Measurements from ENCODE around the gene CLPSL1. TPM values are rescaled to one million over a fixed set of nuclear protein-coding genes. Genes with fewer than 3 reads are reported as not detected.

The CLPSL1 gene
- total RNA-seq, 1 experiment from 2014 or later, result not detected

DNA sequence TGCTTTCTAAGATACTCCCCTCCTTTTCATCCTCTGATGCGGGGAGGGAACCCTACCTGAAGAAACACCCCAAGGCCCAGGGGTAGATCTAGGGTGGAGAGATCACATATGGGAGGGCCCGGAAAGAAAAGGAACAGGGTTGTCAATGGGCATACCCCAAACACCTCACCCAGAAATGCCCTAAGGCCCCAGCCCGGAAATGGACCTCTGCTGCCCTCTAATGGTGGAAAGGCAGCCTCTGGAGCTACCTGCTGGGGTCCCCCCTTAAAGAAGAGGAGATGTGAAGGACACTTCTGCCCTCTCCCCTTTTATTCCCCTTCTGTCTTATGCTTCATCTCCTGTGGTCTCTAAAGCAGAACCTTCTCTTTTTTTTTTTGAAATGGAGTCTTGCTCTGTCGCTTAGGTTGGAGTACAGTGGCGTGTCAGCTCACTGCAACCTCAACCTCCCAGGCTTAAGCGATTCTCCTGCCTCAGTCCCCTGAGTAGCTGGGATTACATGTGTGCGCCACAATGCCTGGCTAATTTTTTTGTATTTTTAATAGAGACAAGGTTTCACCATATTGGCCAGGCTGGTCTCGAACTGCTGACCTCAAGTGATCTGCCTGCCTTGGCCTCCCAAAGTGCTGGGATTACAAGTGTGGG lies 44.4 kb upstream of the CLPSL1 start:
- intact Hi-C loops (cut with micrococcal nuclease; ENCODE audit: unreplicated experiment), result loop anchor here (1.0 to 10.0 kb wide), 4 partner anchors 152 to 440 kb away; partner anchors contain the start of genes DEF6 and RPL10A
- H3K27me3 ChIP-seq (ENCODE audit: insufficient read depth, low read depth), result no peaks in the 10 kb centered on the region
- no peak overlapping the region for H3K27ac ChIP-seq
- TF ChIP-seq, protein P1, sequence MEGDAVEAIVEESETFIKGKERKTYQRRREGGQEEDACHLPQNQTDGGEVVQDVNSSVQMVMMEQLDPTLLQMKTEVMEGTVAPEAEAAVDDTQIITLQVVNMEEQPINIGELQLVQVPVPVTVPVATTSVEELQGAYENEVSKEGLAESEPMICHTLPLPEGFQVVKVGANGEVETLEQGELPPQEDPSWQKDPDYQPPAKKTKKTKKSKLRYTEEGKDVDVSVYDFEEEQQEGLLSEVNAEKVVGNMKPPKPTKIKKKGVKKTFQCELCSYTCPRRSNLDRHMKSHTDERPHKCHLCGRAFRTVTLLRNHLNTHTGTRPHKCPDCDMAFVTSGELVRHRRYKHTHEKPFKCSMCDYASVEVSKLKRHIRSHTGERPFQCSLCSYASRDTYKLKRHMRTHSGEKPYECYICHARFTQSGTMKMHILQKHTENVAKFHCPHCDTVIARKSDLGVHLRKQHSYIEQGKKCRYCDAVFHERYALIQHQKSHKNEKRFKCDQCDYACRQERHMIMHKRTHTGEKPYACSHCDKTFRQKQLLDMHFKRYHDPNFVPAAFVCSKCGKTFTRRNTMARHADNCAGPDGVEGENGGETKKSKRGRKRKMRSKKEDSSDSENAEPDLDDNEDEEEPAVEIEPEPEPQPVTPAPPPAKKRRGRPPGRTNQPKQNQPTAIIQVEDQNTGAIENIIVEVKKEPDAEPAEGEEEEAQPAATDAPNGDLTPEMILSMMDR (conservative IDR thresholded peaks at IDR 0.05), result peak; percentile 88
- no peak for TF ChIP-seq EZH2 (IDR thresholded peaks at IDR 0.05; ENCODE audit: low read depth)
- peak; percentile 51 to 71 for DNase-seq
- no peaks in the 10 kb centered on the region for H3K79me2 ChIP-seq (ENCODE audit: low read depth)
- H3K4me3 ChIP-seq, result no peak overlapping the region
- peaks cover 7% of the 10 kb centered on the region for H3K4me1 ChIP-seq (replicated peaks; ENCODE audit: insufficient read depth)
- H3K36me3 ChIP-seq (ENCODE audit: low read depth), result no peaks in the 10 kb centered on the region
- no peaks in the 10 kb centered on the region for H3K9me2 ChIP-seq (ENCODE audit: insufficient read depth)
- H3K9me3 ChIP-seq (ENCODE audit: insufficient read depth, low read depth), result no peaks in the 10 kb centered on the region
- BruUV-seq (replicated peaks), result no TSS peak
- no peak overlapping the region for H2AFZ ChIP-seq
- no peaks in the 10 kb centered on the region for H3F3A ChIP-seq (ENCODE audit: insufficient read depth, low read depth)
- CTCF ChIA-PET, result interaction anchor here (0.6 to 2.1 kb wide), 10 partner anchors 9 to 389 kb away, joined by 3 to 18 read pairs (median 4); no protein-coding TSS in a partner anchor
- H4K20me1 ChIP-seq (ENCODE audit: insufficient read depth), result no peaks in the 10 kb centered on the region
- H3K4me2 ChIP-seq, result no peak overlapping the region
- POLR2A ChIA-PET (ENCODE audit: unreplicated experiment), result interaction anchor here (0.6 kb wide), 1 partner anchor 180 kb away, joined by 4 read pairs; no protein-coding TSS in a partner anchor

DNA sequence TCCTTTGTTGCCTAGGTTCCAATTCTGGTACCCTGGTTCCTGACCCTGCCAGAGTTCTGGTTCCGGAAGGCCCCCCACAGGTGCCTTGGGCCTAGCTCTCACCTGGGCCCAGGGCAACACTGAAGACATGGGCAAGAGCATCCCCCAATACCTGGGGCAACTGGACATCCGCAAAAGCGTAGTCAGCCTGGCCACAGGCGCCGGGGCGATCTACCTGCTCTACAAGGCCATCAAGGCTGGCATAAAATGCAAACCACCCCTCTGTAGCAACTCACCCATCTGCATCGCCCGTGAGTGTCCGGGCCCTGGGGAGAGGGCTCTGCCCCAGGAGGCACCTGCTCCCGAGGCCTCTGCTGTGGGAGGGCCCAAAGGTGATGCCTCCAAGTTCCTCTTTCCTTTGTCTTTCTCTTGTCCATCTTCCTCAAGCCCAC lies 43.8 kb upstream of the CLPSL1 start, which contains the start of gene ARMC12:
Gene ARMC12 (plus strand): TSS at position 51 of the 431 bp plus-strand sequence. CDS start 77 bp downstream, at position 128.
- Histone ChIP-seq H3K27me3 (ENCODE audit: insufficient read depth, low read depth) (no peaks in the 10 kb centered on the region), H2AFZ (no peak within 1 kb of the TSS), H3K79me2 (ENCODE audit: low read depth) (no peaks in the 10 kb centered on the region), H3K9me3 (ENCODE audit: insufficient read depth, low read depth) (no peaks in the 10 kb centered on the region), H3K36me3 (ENCODE audit: low read depth) (no peaks in the 10 kb centered on the region), H3K4me1 (replicated peaks; ENCODE audit: insufficient read depth) (peaks cover 7% of the 10 kb centered on the region), H3K4me3 (no peak within 1 kb of the TSS), H4K20me1 (ENCODE audit: insufficient read depth) (no peaks in the 10 kb centered on the region), H3K27ac (no peak within 1 kb of the TSS), H3K9me2 (ENCODE audit: insufficient read depth) (no peaks in the 10 kb centered on the region), H3F3A (ENCODE audit: insufficient read depth, low read depth) (no peaks in the 10 kb centered on the region), H3K4me2 (no peak within 1 kb of the TSS)
- POLR2A ChIA-PET (ENCODE audit: unreplicated experiment), result no interaction called here
- no TSS peak for BruUV-seq (replicated peaks)
- intact Hi-C loops (cut with micrococcal nuclease; ENCODE audit: unreplicated experiment), result loop anchor here (1.0 to 10.0 kb wide), 6 partner anchors 153 to 440 kb away; partner anchors contain the start of genes DEF6, PPARD and RPL10A
- CTCF ChIA-PET, result interaction anchor here (0.6 to 2.1 kb wide), 7 partner anchors 46 to 291 kb away, joined by 3 to 18 read pairs (median 8); no protein-coding TSS in a partner anchor
- no peak for DNase-seq
- TF ChIP-seq, protein P1 (conservative IDR thresholded peaks at IDR 0.05), result no peak
- no peak for TF ChIP-seq EZH2 (IDR thresholded peaks at IDR 0.05; ENCODE audit: low read depth)

DNA sequence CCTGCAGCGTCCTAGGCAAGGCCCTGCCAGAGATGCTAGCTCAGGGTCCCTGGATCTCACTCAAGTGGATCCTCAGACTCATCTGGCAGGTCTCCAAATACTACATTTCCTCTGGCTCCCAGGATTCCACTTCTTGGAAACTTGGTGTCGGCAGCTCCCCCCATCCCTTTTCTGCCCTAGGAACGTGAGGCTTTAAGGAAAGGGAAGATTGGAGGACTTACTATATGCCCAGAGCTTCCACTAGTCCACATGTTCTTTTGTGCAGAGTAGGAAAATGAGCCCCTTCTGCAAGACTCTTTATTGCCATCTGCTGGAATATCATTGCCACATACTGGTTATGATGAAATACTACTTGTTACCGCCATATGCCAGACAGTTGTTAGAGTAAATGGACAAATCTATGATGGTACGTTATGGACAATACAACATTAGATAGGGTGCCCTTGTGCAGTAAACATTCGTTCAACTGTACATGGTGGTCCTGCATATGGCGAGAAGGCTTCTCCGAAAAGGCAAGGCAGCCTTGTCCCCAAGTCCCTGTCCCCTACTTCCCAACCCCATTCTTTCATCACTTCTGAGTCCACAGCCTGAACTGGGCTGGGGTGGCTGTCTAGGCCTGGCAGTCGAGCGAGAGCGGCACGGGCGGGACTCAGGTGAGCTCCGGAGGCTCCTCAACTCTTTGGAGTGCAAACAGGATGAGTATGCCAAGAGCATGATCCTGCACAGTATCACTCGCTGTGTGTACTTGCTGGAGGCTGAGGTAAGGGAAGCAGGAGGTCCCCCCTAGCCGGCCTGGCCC lies 43.2 kb upstream of the CLPSL1 start:
- no peak overlapping the region for H3K4me3 ChIP-seq
- no peaks in the 10 kb centered on the region for H3K9me2 ChIP-seq (ENCODE audit: insufficient read depth)
- H3K4me2 ChIP-seq, result no peak overlapping the region
- no peaks in the 10 kb centered on the region for H3K36me3 ChIP-seq (ENCODE audit: low read depth)
- no peak overlapping the region for H3K27ac ChIP-seq
- H2AFZ ChIP-seq, result no peak overlapping the region
- POLR2A ChIA-PET (ENCODE audit: unreplicated experiment), result no interaction called here
- DNase-seq, result peak in 1 of 2 experiments; percentile 72
- H3K27me3 ChIP-seq (ENCODE audit: insufficient read depth, low read depth), result no peaks in the 10 kb centered on the region
- intact Hi-C loops (cut with micrococcal nuclease; ENCODE audit: unreplicated experiment), result loop anchor here (1.0 to 10.0 kb wide), 5 partner anchors 214 to 441 kb away; partner anchors contain the start of genes DEF6, PPARD and RPL10A
- H3K9me3 ChIP-seq (ENCODE audit: insufficient read depth, low read depth), result no peaks in the 10 kb centered on the region
- CTCF ChIA-PET, result interaction anchor here (0.7 to 2.1 kb wide), 4 partner anchors 114 to 291 kb away, joined by 3 to 18 read pairs (median 8); no protein-coding TSS in a partner anchor
- no peaks in the 10 kb centered on the region for H3K79me2 ChIP-seq (ENCODE audit: low read depth)
- BruUV-seq (replicated peaks), result no TSS peak
- H3K4me1 ChIP-seq (replicated peaks; ENCODE audit: insufficient read depth), result peaks cover 1% of the 10 kb centered on the region
- H3F3A ChIP-seq (ENCODE audit: insufficient read depth, low read depth), result no peaks in the 10 kb centered on the region
- TF ChIP-seq EZH2 (IDR thresholded peaks at IDR 0.05; ENCODE audit: low read depth), result no peak
- TF ChIP-seq, protein P1 (conservative IDR thresholded peaks at IDR 0.05), result peak; percentile 75
- H4K20me1 ChIP-seq (ENCODE audit: insufficient read depth), result no peaks in the 10 kb centered on the region

Data from PC-9 (cell line).